Activated CD8-positive, alpha-beta memory T cell treated with anti-CD3 and anti-CD28 coated beads, Interleukin-2, amount 50 U/mL, for 24 hours (primary cell): Measurements from ENCODE around the gene MAGEL2.

Experiments used
- DNase-seq: peaks from one replicate; pipeline ENCODE4 v3.0.0-alpha.2; 2020; ENCODE audit errors: extremely low read depth

MAGEL2 gene

GRCh38 chr15:23647421-23648370, at the start of gene MAGEL2:
MAGEL2 (minus strand) TSS chr15:23647867; CDS start chr15:23647742, 125 bp downstream.
- DNase-seq: no peak

GRCh38 chr15:23695282-23695681, 47.6 kb upstream of the MAGEL2 start:
- DNase-seq: no peak

GRCh38 chr15:23694592-23694991, 46.9 kb upstream of the MAGEL2 start:
- DNase-seq: no peak

GRCh38 chr15:23690450-23690852, 42.8 kb upstream of the MAGEL2 start:
- DNase-seq: no peak

- DNase-seq: no peak
Observed at GRCh38 chr15:23690015-23690414, 42.3 kb upstream of the MAGEL2 start.

- DNase-seq: no peak
Observed at GRCh38 chr15:23687143-23687470, 39.4 kb upstream of the MAGEL2 start, which contains the start of gene NDN. NDN (minus strand) TSS chr15:23687305; CDS start chr15:23687217, 88 bp downstream.

GRCh38 chr15:23686466-23687142, 38.9 kb upstream of the MAGEL2 start:
- DNase-seq: no peak

GRCh38 chr15:23671481-23671880, 23.8 kb upstream of the MAGEL2 start:
- no peak for DNase-seq

- DNase-seq: no peak
Observed at GRCh38 chr15:23670970-23671369, 23.3 kb upstream of the MAGEL2 start.

GRCh38 chr15:23663232-23663631, 15.6 kb upstream of the MAGEL2 start:
- DNase-seq: no peak

GRCh38 chr15:23648920-23649515, 1.4 kb upstream of the MAGEL2 start:
- no peak for DNase-seq

GRCh38 chr15:23647001-23647295, 719 bp downstream of the MAGEL2 start:
- DNase-seq: no peak

GRCh38 chr15:23646165-23647000, 1.3 kb downstream of the MAGEL2 start:
- DNase-seq: no peak

- DNase-seq: no peak
Observed at GRCh38 chr15:23645371-23646164, 2.1 kb downstream of the MAGEL2 start.

GRCh38 chr15:23644829-23645228, 2.8 kb downstream of the MAGEL2 start:
- no peak for DNase-seq

- no peak for DNase-seq
Observed at GRCh38 chr15:23642413-23643044, 5.1 kb downstream of the MAGEL2 start.

- no peak for DNase-seq
Observed at GRCh38 chr15:23634181-23634580, 13.5 kb downstream of the MAGEL2 start.

- no peak for DNase-seq
Observed at GRCh38 chr15:23629234-23629805, 18.3 kb downstream of the MAGEL2 start.

- DNase-seq: no peak
Observed at GRCh38 chr15:23628612-23629233, 18.9 kb downstream of the MAGEL2 start.

- no peak for DNase-seq
Observed at GRCh38 chr15:23616536-23616935, 31.1 kb downstream of the MAGEL2 start.
